GM23248 (cell line): ENCODE data around the gene BTN2A1. TPM values are rescaled to one million over a fixed set of nuclear protein-coding genes. Genes with fewer than 3 reads are reported as not detected.

Source experiments
- DNase-seq: peaks from one replicate; pipeline ENCODE4 v3.0.0-alpha.2; 2015
- H2AFZ ChIP-seq: fragments of 200-600 bp; sonication (generic); 2 replicates; pipeline ENCODE4 v1.6.1; 2016; ENCODE audit warnings: antibody characterized with exemption
- H3F3A ChIP-seq: fragments of 200-600 bp; sonication (generic); 2 replicates; pipeline ENCODE4 v1.6.1; 2016; ENCODE audit warnings: mild to moderate bottlenecking, antibody characterized with exemption, mixed run types; ENCODE audit not compliant: insufficient read depth
- H3K27ac ChIP-seq: fragments of 200-600 bp; sonication (generic); 2 replicates; pipeline ENCODE4 v1.5.1; 2016; ENCODE audit warnings: mild to moderate bottlenecking
- H3K27me3 ChIP-seq: fragments of 200-600 bp; sonication (generic); replicated peaks from 2 replicates; pipeline ENCODE4 v1.6.1; 2016; ENCODE audit warnings: mild to moderate bottlenecking; ENCODE audit not compliant: insufficient read depth
- H3K36me3 ChIP-seq: fragments of 200-600 bp; sonication (generic); 2 replicates; pipeline ENCODE4 v1.6.1; 2016; ENCODE audit warnings: low read depth, mild to moderate bottlenecking
- H3K4me1 ChIP-seq: fragments of 200-600 bp; sonication (generic); 2 replicates; pipeline ENCODE4 v1.6.1; 2016; ENCODE audit warnings: mild to moderate bottlenecking; ENCODE audit not compliant: insufficient read depth
- H3K4me2 ChIP-seq: fragments of 200-600 bp; sonication (generic); one replicate; pipeline ENCODE4 v1.6.1; 2016; ENCODE audit warnings: mild to moderate bottlenecking; ENCODE audit not compliant: unreplicated experiment
- H3K4me3 ChIP-seq: fragments of 200-600 bp; sonication (generic); 2 replicates; pipeline ENCODE4 v1.5.1; 2016; ENCODE audit warnings: mild to moderate bottlenecking
- H3K79me2 ChIP-seq: fragments of 200-600 bp; sonication (generic); 2 replicates; pipeline ENCODE4 v1.6.1; 2016; ENCODE audit warnings: mild to moderate bottlenecking; ENCODE audit not compliant: insufficient read depth
- H3K9ac ChIP-seq: fragments of 200-600 bp; sonication (generic); 2 replicates; pipeline ENCODE4 v1.6.1; 2016; ENCODE audit warnings: mild to moderate bottlenecking
- H3K9me2 ChIP-seq: fragments of 200-600 bp; sonication (generic); 2 replicates; pipeline ENCODE4 v1.6.1; 2016; ENCODE audit warnings: mixed run types, mild to moderate bottlenecking, moderate library complexity; ENCODE audit not compliant: insufficient read depth
- H3K9me3 ChIP-seq: fragments of 200-600 bp; sonication (generic); one replicate; pipeline ENCODE4 v1.6.1; 2017; ENCODE audit warnings: low read depth
- H4K20me1 ChIP-seq: fragments of 200-600 bp; sonication (generic); 2 replicates; pipeline ENCODE4 v1.6.0; 2016; ENCODE audit not compliant: insufficient read depth
- EZH2 ChIP-seq: fragments of 200-600 bp; sonication (generic); IDR thresholded peaks from 2 replicates; pipeline ENCODE4 v1.6.1; 2018; ENCODE audit warnings: antibody characterized with exemption, mild to moderate bottlenecking; ENCODE audit not compliant: insufficient read depth, poor library complexity, severe bottlenecking
- EZH2phosphoT487 ChIP-seq: fragments of 200-600 bp; sonication (generic); IDR thresholded peaks from 2 replicates; pipeline ENCODE4 v1.6.1; 2018; ENCODE audit warnings: antibody characterized with exemption, moderate library complexity, mild to moderate bottlenecking, low read depth; ENCODE audit not compliant: insufficient read depth
- WGBS, 2 experiments: methylation state at CpG; one replicate each; pipeline ENCODE4 v1.1.6; 2015 to 2017; ENCODE audit warnings: low lambda C conversion rate in 2 of 2, low coverage in 1 of 2; ENCODE audit errors: missing lambda C conversion rate in 2 of 2; 5-methylcytosine and 5-hydroxymethylcytosine counted together
- in situ Hi-C: fragments of 300-500 bp; cut with MboI; formaldehyde crosslinking; loops from 2 replicates; pipeline ENCODE4 v1.15.0; 2020
- polyA plus RNA-seq: library from polyadenylated mRNA; unstranded; fragments of >200 nt; fragmentation: Nextera tagmentation; extraction: Ambion mirVana; gene quantifications from 2 replicates; pipeline ENCODE4 v1.2.1, GENCODE V29; 2016
- total RNA-seq: library from RNA; depleted of rRNA; stranded (reverse); fragments of >200 nt; shearing (Covaris generic); gene quantifications from 2 replicates; pipeline ENCODE4 v1.2.3, GENCODE V29; 2014

Gene BTN2A1
- total and polyA plus RNA-seq, 2 experiments from 2014 or later, result 15.0 to 18.4 TPM

GRCh38 chr6:26464014-26464413, 6.3 kb downstream of the BTN2A1 start:
- Histone ChIP-seq H3K36me3 (peaks cover 58% of the 10 kb centered on the region), H3K79me2 (peaks cover 43% of the 10 kb centered on the region), H3K27me3 (no peaks in the 10 kb centered on the region), H3K9me3 (no peaks in the 10 kb centered on the region), H2AFZ (no peak overlapping the region), H3K4me2 (no peak overlapping the region), H3F3A (no peaks in the 10 kb centered on the region), H3K27ac (no peak overlapping the region), H3K9me2 (no peaks in the 10 kb centered on the region), H4K20me1 (no peaks in the 10 kb centered on the region), H3K4me1 (peaks cover 12% of the 10 kb centered on the region), H3K9ac (no peak overlapping the region), H3K4me3 (no peak overlapping the region)
- no peak for DNase-seq
- WGBS, 2 experiments, result 83 to 88% methylated on average over 4 of the region's 4 CpGs
- TF ChIP-seq EZH2 (no peak), EZH2phosphoT487 (no peak)
- in situ Hi-C loops, result no loop called here

GRCh38 chr6:26464416-26465131, 6.8 kb downstream of the BTN2A1 start:
- Histone ChIP-seq H3K9me3 (no peaks in the 10 kb centered on the region), H3K9ac (no peak overlapping the region), H3K27ac (no peak overlapping the region), H3K9me2 (no peaks in the 10 kb centered on the region), H3K4me1 (peaks cover 8% of the 10 kb centered on the region; the same call in 1 of the 2 replicates), H3K79me2 (peaks cover 37% of the 10 kb centered on the region), H3K27me3 (no peaks in the 10 kb centered on the region), H2AFZ (no peak overlapping the region), H3K36me3 (peaks cover 61% of the 10 kb centered on the region), H4K20me1 (no peaks in the 10 kb centered on the region), H3F3A (no peaks in the 10 kb centered on the region), H3K4me2 (no peak overlapping the region), H3K4me3 (no peak overlapping the region)
- in situ Hi-C loops, result no loop called here
- 95 to 97% methylated on average over 7 of the region's 7 CpGs for WGBS, 2 experiments
- DNase-seq, result no peak
- no peak for TF ChIP-seq EZH2
- TF ChIP-seq EZH2phosphoT487, result no peak

- Histone ChIP-seq H3K36me3 (peaks cover 57% of the 10 kb centered on the region), H3K9ac (no peak overlapping the region), H3K4me2 (no peak overlapping the region), H3K9me3 (no peaks in the 10 kb centered on the region), H3K27me3 (no peaks in the 10 kb centered on the region), H3K4me1 (peaks cover 7% of the 10 kb centered on the region; the same call in 1 of the 2 replicates), H3K27ac (no peak overlapping the region), H3F3A (peaks cover 8% of the 10 kb centered on the region; the same call in 1 of the 2 replicates), H3K4me3 (no peak overlapping the region), H2AFZ (no peak overlapping the region), H3K79me2 (peaks cover 25% of the 10 kb centered on the region), H4K20me1 (no peaks in the 10 kb centered on the region), H3K9me2 (no peaks in the 10 kb centered on the region)
- DNase-seq, result no peak
- 95 to 99% methylated on average over 3 of the region's 3 CpGs for WGBS, 2 experiments
- TF ChIP-seq EZH2phosphoT487, result no peak
- in situ Hi-C loops, result no loop called here
These were observed 8.0 kb downstream of the BTN2A1 start for GRCh38 chr6:26465776-26466175.

GRCh38 chr6:26468829-26469228, 11.1 kb downstream of the BTN2A1 start:
- WGBS, 2 experiments, result 75 to 79% methylated on average over 2 of the region's 2 CpGs
- in situ Hi-C loops, result no loop called here
- H3K27ac ChIP-seq, result no peak overlapping the region
- no peak overlapping the region for H3K9ac ChIP-seq
- H3K4me3 ChIP-seq, result no peak overlapping the region
- H3K9me3 ChIP-seq, result no peaks in the 10 kb centered on the region
- H3K79me2 ChIP-seq, result no peaks in the 10 kb centered on the region; the same call in none of the 2 replicates
- no peaks in the 10 kb centered on the region for H4K20me1 ChIP-seq
- no peak for DNase-seq
- peaks cover 36% of the 10 kb centered on the region for H3F3A ChIP-seq
- H3K4me1 ChIP-seq, result peaks cover 8% of the 10 kb centered on the region
- H3K9me2 ChIP-seq, result no peaks in the 10 kb centered on the region
- no peak overlapping the region for H3K4me2 ChIP-seq
- H3K27me3 ChIP-seq, result no peaks in the 10 kb centered on the region
- peaks cover 45% of the 10 kb centered on the region for H3K36me3 ChIP-seq
- TF ChIP-seq EZH2phosphoT487, result no peak
- TF ChIP-seq EZH2, result no peak
- no peak overlapping the region for H2AFZ ChIP-seq

GRCh38 chr6:26470643-26471042, 12.9 kb downstream of the BTN2A1 start:
- no peak overlapping the region for H3K4me2 ChIP-seq
- peaks cover 3% of the 10 kb centered on the region; the same call in 1 of the 2 replicates for H3K79me2 ChIP-seq
- H3K27me3 ChIP-seq, result no peaks in the 10 kb centered on the region
- no peaks in the 10 kb centered on the region for H3K9me2 ChIP-seq
- H3K36me3 ChIP-seq, result peaks cover 26% of the 10 kb centered on the region
- no peak for DNase-seq
- peaks cover 17% of the 10 kb centered on the region for H3K4me1 ChIP-seq
- H3K4me3 ChIP-seq, result no peak overlapping the region
- peaks cover 53% of the 10 kb centered on the region for H3F3A ChIP-seq
- no peak for TF ChIP-seq EZH2
- TF ChIP-seq EZH2phosphoT487, result no peak
- no peaks in the 10 kb centered on the region for H3K9me3 ChIP-seq
- in situ Hi-C loops, result no loop called here
- H4K20me1 ChIP-seq, result no peaks in the 10 kb centered on the region
- H2AFZ ChIP-seq, result no peak overlapping the region
- H3K9ac ChIP-seq, result no peak overlapping the region
- H3K27ac ChIP-seq, result no peak overlapping the region
- 66 to 75% methylated on average over 4 of the region's 4 CpGs for WGBS, 2 experiments
